ENCODE measurements around the gene VWDE. TPM values are rescaled to one million over a fixed set of nuclear protein-coding genes. Genes with fewer than 3 reads are reported as not detected.

VWDE gene
- total RNA-seq, 6 donors from 2014 or later = 0.22 to 4.4 (median 1.1) TPM

DNA sequence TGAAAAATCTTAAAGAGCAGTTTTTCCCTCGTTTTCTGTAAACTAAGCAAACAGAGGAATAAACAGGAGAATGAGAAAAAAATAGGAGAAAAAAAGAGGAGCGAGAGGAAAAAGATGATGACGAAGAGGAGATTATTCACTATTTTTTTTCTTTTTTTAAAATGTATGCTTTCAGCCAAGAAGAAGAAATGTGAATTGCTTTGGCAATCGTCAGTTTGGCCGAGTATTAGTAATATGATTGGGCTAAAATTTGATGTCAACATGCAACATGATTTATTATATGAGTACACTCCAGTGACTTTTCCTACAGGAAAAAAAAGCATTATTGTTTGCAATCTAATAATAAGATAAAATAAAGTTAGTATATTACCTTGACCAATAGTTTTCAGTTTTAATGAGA lies 26.3 kb downstream of the VWDE start:
- Histone ChIP-seq H3K27ac (no peak overlapping the region), H3K27me3 (no peaks in the 10 kb centered on the region), H3K36me3 (no peaks in the 10 kb centered on the region), H3K4me3 (no peak overlapping the region), H3K4me1 (no peaks in the 10 kb centered on the region), H3K9me3 (no peaks in the 10 kb centered on the region)
- TF ChIP-seq, protein P1, sequence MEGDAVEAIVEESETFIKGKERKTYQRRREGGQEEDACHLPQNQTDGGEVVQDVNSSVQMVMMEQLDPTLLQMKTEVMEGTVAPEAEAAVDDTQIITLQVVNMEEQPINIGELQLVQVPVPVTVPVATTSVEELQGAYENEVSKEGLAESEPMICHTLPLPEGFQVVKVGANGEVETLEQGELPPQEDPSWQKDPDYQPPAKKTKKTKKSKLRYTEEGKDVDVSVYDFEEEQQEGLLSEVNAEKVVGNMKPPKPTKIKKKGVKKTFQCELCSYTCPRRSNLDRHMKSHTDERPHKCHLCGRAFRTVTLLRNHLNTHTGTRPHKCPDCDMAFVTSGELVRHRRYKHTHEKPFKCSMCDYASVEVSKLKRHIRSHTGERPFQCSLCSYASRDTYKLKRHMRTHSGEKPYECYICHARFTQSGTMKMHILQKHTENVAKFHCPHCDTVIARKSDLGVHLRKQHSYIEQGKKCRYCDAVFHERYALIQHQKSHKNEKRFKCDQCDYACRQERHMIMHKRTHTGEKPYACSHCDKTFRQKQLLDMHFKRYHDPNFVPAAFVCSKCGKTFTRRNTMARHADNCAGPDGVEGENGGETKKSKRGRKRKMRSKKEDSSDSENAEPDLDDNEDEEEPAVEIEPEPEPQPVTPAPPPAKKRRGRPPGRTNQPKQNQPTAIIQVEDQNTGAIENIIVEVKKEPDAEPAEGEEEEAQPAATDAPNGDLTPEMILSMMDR (IDR thresholded peaks at IDR 0.05) = no peak
- no peak for TF ChIP-seq EP300 (IDR thresholded peaks at IDR 0.05)
- no peak for TF ChIP-seq POLR2A (IDR thresholded peaks at IDR 0.05)
- TF ChIP-seq POLR2AphosphoS5 (IDR thresholded peaks at IDR 0.05) = no peak
- ATAC-seq (ENCODE audit: low FRiP score in 2 of 2) (no peak), DNase-seq (no peak)
- 80 to 85% methylated on average over 5 of the region's 5 CpGs for WGBS, 2 donors

DNA sequence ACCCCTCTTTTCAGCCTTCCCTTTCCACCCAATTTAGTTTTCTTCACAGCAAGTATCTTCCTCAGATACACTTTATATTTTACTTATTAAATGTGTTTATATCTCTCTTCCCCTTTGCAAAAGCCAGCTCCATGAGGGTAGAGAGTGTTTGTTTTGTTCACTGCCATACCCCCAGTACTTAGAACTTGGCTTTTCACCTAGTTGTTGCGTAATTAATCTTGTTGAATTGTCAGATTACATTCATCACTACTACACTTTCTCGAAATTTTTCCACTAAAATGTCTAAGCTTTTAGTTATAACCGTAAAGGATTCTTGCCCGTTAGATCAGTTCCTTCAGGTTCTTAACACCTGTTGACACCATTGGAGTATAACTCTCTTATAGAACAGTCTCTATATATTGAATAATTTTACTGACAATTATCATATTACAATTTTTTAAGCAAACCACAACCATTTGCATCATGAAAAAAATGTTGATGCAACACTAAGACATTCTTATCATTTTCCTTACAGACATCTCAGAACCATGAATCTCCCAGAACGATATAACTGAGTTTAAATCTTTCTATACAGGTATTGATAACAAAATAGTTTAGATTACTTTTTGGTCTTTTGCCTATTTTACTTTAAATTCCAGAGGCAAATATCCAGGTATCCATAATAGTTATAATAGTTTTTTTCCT lies 29.9 kb downstream of the VWDE start:
- 56 to 64% methylated on average over 5 of the region's 5 CpGs for WGBS, 2 donors
- DNase-seq = no peak
- H3K36me3 ChIP-seq = no peaks in the 10 kb centered on the region
- no peak for TF ChIP-seq POLR2A (IDR thresholded peaks at IDR 0.05)
- TF ChIP-seq POLR2AphosphoS5 (IDR thresholded peaks at IDR 0.05) = no peak
- TF ChIP-seq, protein P1 (IDR thresholded peaks at IDR 0.05) = no peak
- no peak for TF ChIP-seq EP300 (IDR thresholded peaks at IDR 0.05)
- no peak for ATAC-seq (ENCODE audit: low FRiP score in 2 of 2)
- no peaks in the 10 kb centered on the region for H3K9me3 ChIP-seq
- no peak overlapping the region for H3K27ac ChIP-seq
- no peaks in the 10 kb centered on the region for H3K27me3 ChIP-seq
- no peak overlapping the region for H3K4me3 ChIP-seq
- no peaks in the 10 kb centered on the region for H3K4me1 ChIP-seq

DNA sequence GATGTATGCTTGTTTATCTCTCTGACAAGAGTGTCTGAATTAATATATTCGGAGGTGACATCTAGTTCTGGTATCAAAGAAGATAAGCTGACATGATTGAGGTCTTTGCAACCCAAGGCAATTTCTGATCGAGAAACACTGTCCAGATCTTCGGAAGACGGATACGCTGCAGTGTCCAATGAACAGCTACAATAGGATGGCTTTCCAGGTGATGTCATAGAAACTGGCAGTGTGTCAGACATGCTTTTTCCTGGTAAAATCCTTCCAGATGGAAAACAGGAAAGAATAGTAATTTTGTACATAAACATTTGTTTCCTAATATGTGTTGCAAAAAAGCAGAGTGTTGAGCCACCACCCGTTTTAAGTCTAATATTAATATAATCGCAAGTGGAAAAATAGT lies 33.4 kb downstream of the VWDE start:
- no peaks in the 10 kb centered on the region for H3K9me3 ChIP-seq

GRCh38 chr7:12369756-12370155 lies 33.9 kb downstream of the VWDE start:
- H3K4me3 ChIP-seq = no peak overlapping the region
- no peaks in the 10 kb centered on the region for H3K27me3 ChIP-seq
- WGBS, 2 donors = 75 to 84% methylated on average over 6 of the region's 6 CpGs
- TF ChIP-seq POLR2A (IDR thresholded peaks at IDR 0.05) (no peak), POLR2AphosphoS5 (IDR thresholded peaks at IDR 0.05) (no peak), EP300 (IDR thresholded peaks at IDR 0.05) (no peak)
- TF ChIP-seq, protein P1 (IDR thresholded peaks at IDR 0.05) = no peak
- no peaks in the 10 kb centered on the region for H3K4me1 ChIP-seq
- no peaks in the 10 kb centered on the region for H3K9me3 ChIP-seq
- DNase-seq (no peak), ATAC-seq (ENCODE audit: low FRiP score in 2 of 2) (peak in 1 of 2 donors; percentile 34)
- no peaks in the 10 kb centered on the region for H3K36me3 ChIP-seq
- no peak overlapping the region for H3K27ac ChIP-seq

More for the DNA sequence above, 33.4 kb downstream of the VWDE start:
- DNase-seq (no peak), ATAC-seq (ENCODE audit: low FRiP score in 2 of 2) (no peak)
- H3K27ac ChIP-seq = no peak overlapping the region
- no peak overlapping the region for H3K4me3 ChIP-seq
- no peaks in the 10 kb centered on the region for H3K27me3 ChIP-seq
- TF ChIP-seq, protein P1 (IDR thresholded peaks at IDR 0.05) = no peak
- WGBS, 2 donors = 77 to 86% methylated on average over 7 of the region's 7 CpGs
- no peaks in the 10 kb centered on the region for H3K4me1 ChIP-seq
- H3K36me3 ChIP-seq = no peaks in the 10 kb centered on the region

- Histone ChIP-seq H3K9me3 (no peaks in the 10 kb centered on the region), H3K4me1 (no peaks in the 10 kb centered on the region), H3K36me3 (no peaks in the 10 kb centered on the region), H3K27me3 (no peaks in the 10 kb centered on the region), H3K4me3 (no peak overlapping the region), H3K27ac (no peak overlapping the region)
- TF ChIP-seq, protein P1 (IDR thresholded peaks at IDR 0.05) = no peak
- TF ChIP-seq POLR2A (IDR thresholded peaks at IDR 0.05) (no peak), EP300 (IDR thresholded peaks at IDR 0.05) (no peak), POLR2AphosphoS5 (IDR thresholded peaks at IDR 0.05) (no peak)
- DNase-seq (no peak), ATAC-seq (ENCODE audit: low FRiP score in 2 of 2) (no peak)
These were observed 34.6 kb downstream of the VWDE start for GRCh38 chr7:12369072-12369471.

Measured in upper lobe of left lung (tissue), 6 donors.